Activated CD4-positive, alpha-beta T cell treated with anti-CD3 and anti-CD28 coated beads, Interleukin-2, Interleukin-6, amounts not matched to agents 100 ng/mL and 50 ng/mL, durations not matched to agents 16 hours and 8 hours (primary cell): ENCODE data around the gene SLC52A1.
A peak's percentile ranks its signal among the peaks of the same experiment; 100 is the strongest.
"Not testable (repeated sequence)": the region's sequence is repeated elsewhere in the genome, so short reads cannot be mapped to it uniquely, and the experiment has no call there.

Source experiments
- DNase-seq: peaks from one replicate; pipeline ENCODE4 v3.0.0-alpha.2; 2020

SLC52A1 gene

DNA sequence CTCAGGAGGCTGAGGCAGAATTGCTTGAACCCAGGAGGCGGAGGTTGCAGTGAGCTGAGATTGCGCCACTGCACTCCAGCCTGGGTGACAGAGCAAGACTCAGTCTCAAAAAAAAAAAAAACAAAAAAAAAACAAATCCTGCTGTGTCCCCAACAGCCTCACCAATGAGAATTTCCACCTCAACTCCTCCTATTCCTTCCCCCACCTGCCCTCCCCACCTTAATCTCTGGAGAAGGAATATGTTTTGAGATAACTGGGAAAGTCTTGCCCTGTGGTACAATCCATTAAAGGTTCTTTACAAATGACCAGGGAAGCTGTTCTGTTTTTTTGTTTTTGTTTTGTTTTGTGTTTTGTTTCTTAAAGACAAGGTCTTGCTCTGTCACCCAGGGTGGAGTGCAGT lies 5.1 kb downstream of the SLC52A1 start:
- DNase-seq = not testable (repeated sequence)

DNA sequence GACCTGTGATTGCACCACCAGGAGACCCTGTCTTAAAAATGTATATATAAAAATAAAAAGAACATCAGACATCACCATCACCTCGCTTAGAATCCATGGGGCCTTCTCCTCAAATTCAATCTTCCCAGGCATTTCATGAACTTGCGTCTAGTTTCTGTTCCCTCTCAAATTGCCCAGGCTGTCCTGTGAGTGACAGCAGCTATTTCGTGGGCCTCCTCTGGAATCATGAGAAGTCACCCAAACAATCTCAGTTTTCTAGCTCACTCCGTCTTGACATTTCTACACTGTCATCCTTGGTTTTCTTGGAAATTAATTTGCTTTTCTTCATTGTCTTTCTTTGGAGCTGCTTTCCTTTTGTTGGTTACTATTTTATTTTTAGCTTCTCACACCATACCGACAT lies 7.3 kb downstream of the SLC52A1 start:
- DNase-seq = no peak

DNA sequence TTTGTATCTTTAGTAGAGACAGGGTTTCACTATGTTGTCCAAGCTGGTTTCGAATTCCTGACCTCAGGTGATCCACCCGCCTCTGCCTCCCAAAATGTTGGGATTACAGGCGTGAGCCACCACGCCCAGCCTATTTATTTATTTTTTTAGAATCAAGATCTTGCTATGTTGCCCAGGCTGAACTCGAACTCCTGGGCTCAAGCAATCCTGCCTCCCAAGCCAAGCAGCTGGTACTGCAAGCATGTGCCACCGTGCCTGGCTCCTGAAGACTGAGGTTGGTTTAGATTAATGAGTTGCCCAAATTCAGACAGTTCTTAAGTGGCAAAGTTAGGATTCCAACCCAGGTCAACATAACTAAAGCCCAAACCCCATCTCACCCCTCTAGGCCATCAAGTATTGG lies 7.9 kb downstream of the SLC52A1 start:
- no peak for DNase-seq

DNA sequence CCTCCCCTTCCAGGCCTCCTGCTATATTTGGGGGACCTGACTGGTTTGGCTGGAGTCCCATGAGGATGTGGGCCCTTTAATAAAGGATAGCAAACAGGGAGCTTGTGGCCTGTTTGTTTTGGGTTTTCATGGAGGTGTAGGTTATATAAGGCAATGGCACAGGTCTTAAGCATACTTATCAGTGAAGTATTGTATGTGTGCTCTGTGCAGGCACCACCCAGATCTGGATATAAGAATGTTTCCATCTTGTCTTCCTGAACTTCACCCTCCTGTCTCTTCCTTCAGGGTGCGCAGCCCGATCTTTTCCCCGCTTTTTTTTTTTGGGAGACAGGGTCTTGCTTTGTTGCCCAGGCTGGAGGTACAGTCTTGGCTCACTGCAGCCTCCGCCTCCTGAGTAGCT lies 10.6 kb downstream of the SLC52A1 start:
- DNase-seq = no peak

DNA sequence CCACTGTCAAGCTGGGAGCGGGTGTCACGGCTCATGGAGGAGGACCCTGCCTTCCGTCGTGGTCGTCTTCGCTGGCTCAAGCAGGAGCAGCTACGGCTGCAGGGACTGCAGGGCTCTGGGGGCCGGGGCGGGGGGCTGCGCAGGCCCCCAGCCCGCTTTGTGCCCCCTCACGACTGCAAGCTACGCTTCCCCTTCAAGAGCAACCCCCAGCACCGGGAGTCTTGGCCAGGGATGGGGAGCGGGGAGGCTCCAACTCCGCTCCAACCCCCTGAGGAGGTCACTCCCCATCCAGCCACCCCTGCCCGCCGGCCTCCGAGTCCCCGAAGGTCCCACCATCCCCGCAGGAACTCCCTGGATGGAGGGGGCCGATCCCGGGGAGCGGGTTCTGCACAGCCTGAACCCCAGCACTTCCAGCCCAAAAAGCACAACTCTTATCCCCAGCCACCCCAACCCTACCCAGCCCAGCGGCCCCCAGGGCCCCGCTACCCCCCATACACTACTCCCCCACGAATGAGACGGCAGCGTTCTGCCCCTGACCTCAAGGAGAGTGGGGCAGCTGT lies 11.6 kb downstream of the SLC52A1 start:
- no peak for DNase-seq

DNA sequence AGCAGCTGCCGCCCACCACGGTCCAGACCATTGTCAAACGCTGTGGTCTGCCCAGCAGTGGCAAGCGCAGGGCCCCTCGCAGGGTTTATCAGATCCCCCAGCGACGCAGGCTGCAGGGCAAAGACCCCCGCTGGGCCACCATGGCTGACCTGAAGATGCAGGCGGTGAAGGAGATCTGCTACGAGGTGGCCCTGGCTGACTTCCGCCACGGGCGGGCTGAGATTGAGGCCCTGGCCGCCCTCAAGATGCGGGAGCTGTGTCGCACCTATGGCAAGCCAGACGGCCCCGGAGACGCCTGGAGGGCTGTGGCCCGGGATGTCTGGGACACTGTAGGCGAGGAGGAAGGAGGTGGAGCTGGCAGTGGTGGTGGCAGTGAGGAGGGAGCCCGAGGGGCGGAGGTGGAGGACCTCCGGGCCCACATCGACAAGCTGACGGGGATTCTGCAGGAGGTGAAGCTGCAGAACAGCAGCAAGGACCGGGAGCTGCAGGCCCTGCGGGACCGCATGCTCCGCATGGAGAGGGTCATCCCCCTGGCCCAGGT lies 13.0 kb downstream of the SLC52A1 start:
- DNase-seq = no peak

DNA sequence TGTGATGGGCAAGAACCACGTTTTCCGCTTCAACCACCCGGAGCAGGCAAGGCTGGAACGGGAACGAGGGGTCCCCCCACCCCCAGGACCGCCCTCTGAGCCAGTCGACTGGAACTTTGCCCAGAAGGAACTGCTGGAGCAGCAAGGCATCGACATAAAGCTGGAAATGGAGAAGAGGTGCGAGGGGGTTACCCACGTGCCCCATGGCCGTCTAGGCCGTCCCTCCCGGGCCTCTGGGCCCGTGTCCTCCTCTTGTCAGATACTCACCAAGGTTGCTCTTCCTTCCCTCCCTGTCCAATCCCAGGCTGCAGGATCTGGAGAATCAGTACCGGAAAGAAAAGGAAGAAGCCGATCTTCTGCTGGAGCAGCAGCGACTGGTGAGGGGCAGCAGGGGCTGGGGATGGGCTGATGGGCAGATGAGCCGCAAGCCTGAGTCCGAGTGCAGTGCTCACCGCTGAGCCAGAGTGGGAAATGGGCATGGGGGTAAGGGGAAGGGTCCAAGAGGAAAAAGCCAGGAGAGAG lies 14.7 kb downstream of the SLC52A1 start:
- no peak for DNase-seq

DNA sequence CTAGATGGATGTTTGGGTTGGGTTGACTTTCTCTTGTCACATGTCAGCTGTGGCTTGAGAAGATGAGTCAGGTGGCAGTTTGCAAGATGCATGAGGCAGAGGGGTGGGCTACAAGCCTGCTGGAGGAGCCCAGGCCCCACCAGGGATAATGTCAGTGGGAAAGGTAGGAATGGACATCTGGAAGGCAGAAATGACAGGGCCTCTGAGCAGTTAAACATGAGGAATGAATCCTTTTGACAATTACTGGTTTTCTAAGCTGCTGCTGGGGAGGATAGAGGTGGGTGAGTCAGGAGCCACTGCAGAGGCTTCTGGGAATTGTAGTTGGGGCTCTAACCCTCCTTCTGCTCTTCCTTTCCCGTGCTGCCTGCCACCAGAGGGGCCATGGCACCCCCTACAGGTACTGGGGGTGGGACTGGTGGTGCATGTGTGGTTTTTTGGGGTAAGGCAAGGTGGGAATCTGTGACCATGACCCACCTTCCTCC lies 15.7 kb downstream of the SLC52A1 start:
- DNase-seq = peak; percentile 64

DNA sequence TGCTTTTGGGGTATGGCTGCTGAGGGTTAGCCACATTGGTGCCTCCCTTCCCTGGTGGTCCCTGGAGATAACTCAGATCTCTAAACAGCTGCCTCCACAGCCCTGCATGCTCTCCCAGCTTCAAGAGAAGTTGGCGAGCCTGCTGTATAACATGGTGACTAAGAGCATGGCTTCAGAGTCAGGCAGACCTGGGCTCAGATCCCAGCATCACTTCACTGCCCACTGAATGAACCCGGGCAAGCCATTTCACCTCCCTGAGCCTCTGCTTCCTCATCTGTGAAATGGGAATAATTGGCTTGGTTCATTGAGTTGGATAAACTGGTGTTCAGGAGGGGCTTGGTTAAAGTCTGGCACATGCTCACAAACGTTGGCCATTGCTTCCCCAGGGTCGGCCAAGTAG lies 20.9 kb downstream of the SLC52A1 start:
- DNase-seq = no peak

DNA sequence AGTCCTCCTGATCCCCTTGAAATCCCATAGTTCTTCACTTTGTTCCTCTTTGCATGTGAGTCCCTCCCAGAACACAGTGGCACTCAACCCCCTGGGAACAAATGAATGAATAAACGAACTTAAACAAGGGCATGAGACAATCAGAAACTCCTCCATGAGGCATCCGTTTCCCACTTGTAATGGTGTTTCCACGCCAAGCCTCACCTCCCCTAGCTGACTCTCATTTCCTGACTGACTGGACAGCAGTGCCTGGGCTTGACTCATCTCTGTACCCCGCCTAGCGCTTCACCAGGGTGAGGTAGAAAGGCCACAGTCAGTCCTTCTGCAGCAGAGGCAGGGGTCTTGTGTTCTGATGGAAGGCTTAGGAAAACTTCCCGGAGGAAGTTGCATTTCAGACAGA lies 23.3 kb downstream of the SLC52A1 start:
- peak; percentile 87 for DNase-seq

DNA sequence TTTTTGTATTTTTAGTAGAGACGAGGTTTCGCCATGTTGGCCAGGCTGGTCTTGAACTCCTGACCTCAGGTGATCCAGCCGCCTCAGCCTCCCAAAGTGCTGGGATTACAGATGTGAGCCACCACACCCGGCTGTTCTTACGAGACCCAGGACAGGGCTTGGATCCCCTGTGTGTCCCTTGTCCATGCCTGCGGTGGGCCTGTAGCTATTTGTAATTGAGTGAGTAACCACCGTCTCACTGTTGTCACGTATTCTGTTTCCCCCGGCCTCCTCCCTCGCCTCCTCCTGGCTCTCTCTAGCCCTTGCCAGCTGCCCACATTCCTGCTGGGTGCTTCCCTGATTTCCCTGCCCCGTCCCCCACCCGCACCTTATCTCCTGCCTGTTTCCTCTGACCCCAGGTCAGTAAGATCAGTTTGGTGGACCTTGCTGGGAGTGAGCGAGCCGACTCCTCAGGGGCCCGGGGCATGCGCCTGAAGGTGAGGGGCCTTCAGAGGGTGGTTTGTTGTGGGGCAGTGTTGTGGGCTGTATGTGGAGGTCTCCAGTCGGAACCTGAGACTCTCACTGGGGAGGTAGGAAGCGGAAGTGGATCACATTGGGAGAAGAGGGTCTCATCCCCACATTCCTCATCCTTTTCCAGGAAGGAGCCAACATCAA lies 31.9 kb downstream of the SLC52A1 start:
- no peak for DNase-seq

DNA sequence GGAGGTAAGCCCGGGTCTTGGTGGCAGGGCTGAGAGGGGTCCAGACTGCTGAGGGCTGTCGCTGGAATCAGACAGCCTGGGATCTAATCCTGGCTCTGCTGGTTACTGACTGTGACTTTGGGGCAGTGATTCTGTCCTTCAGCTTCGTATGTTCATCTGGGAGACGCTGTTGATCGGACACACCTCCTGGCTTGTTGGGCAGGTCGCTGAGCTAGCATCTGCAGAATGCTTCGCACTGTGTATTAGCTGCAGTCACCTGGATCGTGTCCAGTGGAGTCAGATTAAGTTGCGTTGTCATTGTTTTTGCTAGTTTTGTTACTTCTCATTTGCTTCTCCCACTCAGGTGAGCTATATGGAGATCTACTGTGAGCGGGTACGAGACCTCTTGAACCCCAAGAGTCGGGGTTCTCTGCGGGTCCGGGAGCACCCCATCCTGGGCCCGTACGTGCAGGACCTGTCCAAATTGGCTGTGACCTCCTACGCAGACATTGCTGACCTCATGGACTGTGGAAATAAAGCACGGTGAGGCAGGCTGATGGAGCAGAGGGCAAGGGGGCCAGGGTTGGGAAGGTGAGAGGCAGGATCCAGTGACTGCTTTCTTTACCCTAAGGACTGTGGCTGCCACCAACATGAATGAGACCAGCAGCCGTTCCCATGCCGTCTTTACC lies 33.0 kb downstream of the SLC52A1 start:
- no peak for DNase-seq

DNA sequence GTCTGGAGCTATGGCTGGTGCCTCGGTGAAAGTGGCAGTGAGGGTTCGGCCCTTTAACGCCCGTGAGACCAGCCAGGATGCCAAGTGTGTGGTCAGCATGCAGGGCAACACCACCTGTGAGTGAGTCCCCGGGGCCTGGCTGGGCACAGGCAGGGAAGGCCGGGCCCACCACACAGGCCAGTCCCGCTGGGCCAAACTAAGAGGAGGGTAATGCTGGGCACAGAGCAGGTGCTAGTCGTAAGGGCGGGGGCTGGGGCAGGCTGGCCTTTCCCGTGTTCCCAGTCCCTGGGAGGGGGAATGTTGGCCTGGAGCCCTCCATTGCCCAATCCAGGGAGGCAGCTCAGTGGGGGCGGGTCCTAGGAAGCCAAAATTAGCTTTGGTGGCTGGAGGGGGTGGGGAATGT lies 35.0 kb downstream of the SLC52A1 start:
- no peak for DNase-seq

DNA sequence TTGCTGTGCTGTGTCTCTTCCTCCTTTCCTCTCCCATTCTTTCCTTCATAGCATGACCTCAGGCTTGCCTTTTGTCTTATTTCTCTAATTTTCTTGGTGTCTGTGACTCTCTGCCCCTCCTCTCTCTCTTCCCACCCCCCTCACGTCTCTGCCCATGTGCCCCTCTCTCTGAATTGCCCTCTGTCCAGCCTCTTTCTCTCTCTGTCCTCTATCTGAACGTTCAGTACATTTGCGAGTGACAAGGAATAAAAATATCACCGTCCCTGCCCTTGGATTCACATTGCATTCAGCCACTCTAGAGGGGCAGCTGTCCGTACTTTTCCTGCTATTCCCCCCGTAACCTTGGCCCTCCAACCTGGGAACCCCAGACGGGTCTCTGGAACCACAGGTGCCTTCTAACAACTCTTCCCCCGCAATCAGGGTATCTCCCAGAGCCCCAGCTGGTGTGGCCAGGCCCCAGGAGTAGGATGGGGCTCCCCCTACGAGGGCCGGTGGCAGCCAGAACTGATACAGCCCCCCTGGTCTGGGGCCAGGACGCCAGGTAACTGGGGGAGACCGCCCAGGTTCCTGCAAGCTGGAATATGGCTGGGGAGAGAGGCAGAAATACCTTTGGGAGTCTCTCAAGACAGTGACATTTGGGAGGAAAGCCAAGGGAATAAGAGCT lies 35.7 kb downstream of the SLC52A1 start:
- DNase-seq = no peak

DNA sequence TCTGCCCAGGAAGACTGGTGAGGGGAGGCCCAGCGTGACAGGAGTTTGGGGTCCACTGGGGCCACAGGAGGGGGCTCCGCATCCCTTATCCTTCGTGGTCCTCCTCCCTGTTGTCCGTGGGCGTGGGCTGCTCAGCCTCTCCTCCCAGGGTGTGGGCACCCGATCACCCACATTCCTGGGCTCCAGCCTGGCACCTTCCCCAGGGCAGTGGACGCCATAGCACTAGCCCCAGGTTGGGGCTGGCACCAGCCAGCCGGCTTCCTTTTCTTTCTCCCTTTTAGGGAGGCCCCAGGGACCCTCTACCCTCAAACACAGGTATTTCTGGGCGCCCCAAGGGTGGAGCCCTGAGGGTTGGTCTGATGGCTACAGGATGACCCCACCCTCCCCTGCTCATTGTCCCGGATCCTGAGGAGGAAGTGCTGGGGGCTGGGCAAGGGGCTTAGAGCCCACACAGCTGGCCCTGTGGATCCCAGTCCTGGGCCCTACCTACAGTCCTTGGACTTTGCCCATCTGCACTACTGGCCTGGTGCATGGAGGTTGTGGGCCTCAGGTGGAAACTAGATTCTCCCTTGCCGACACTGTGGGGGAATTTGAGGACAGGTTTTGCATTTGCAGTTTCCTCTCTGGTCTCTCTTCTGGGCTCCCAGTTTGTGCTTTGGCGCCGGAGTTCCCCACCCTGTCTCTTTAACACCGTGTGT lies 36.3 kb downstream of the SLC52A1 start:
- no peak for DNase-seq

DNA sequence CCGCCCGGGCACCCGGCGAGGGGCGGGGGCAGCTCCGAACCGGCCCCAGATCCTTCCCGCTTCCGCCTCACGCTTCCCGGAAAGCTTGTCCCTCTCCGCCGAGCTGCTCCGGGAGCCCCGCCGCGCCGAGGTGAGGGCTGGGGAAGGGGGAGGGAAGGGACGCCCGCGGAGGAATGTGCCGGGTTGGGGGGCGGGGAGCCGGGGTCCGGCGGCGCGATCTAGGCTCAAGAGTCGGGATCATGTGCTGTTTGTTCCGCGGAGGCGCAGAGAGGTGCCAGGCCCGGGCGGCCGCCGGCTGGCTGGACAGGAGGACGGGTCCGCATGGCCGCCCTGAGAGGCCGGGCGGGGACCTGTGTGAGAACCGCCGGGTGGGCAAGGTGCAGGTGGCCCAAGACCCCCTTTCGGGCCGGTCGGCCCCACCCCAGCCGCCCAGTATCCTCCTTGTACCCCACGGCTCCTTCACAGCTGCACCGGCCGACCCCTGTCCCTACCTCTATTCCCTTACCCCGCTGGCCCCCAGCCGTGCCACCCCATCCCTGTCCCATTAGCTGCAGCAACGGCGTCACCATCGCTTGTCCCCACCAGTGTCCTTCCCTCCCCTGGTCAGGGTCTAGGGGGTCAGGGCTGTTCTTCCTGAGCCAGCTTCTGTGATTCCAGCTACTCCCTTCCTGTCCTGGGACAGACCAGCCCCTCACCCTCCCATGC lies 37.0 kb downstream of the SLC52A1 start:
- no peak for DNase-seq

DNA sequence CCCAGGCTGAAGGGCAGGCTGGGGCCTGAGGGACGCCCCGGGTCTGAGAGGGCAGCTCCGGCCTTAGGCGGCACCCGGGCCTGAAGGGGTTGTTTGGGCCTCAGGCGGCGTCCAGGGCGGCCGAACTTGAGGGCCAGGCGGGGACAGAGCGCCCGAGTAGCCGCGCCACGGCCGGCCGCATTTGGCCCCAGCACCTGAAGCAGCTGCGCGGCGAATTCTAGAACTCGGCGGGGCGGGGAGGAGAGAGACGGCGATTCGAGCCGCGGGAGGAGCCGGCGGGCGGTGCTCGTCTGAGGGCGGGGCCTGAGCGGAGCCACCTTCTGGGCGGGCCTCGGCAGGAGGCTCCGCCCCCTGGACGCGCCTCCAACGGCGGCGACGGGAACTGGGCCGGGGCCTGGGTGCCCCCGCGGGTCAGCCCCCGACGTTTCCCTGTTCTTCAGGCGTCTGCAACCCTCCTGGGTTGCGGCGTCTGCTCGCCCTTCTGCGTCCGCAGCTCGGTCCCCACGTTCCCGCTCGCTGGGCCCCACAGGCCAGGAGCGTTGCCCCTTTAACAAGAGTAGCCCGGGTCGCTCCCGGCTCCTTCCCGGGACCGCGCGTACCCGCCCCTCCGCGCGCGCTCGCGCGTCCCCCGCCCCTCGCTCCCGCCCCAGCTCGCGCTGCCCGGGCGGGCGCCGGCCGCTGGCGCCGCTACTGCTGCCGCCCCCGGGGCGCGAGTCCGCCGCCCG lies 37.8 kb downstream of the SLC52A1 start, which contains the start of the genes INCA1 and KIF1C:
INCA1 (minus strand) TSS at position 221 of the 725 bp plus-strand sequence. CDS start 3,085 bp downstream, outside the sequence.
KIF1C (plus strand) TSS at position 649 of the 725 bp plus-strand sequence. CDS start 2,297 bp downstream, outside the sequence.
- peak; percentile 94 for DNase-seq

DNA sequence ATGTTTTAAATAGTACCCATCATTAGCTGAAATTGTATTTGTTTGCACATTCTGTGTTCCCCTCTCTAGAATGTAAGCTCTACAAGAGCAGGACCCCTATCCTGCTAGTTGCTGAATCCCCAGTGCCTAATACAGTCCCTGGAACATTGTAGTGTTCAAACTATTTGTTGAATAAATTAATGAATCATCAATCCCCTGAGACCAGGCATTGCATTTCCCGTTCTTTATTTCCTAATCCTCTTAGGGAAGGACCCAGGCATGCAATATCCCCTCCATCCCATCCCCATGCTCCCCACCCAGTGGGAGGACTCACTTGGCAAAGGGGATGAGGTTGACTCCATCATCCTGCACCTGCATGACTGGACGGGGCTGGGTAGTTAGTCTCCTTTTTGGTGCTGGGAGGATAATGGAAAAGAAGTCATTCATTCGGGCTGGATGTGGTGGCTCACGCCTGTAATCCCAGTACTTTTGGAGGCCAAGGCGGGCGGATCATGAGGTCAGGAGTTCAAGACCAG lies 41.1 kb downstream of the SLC52A1 start:
- DNase-seq = no peak

DNA sequence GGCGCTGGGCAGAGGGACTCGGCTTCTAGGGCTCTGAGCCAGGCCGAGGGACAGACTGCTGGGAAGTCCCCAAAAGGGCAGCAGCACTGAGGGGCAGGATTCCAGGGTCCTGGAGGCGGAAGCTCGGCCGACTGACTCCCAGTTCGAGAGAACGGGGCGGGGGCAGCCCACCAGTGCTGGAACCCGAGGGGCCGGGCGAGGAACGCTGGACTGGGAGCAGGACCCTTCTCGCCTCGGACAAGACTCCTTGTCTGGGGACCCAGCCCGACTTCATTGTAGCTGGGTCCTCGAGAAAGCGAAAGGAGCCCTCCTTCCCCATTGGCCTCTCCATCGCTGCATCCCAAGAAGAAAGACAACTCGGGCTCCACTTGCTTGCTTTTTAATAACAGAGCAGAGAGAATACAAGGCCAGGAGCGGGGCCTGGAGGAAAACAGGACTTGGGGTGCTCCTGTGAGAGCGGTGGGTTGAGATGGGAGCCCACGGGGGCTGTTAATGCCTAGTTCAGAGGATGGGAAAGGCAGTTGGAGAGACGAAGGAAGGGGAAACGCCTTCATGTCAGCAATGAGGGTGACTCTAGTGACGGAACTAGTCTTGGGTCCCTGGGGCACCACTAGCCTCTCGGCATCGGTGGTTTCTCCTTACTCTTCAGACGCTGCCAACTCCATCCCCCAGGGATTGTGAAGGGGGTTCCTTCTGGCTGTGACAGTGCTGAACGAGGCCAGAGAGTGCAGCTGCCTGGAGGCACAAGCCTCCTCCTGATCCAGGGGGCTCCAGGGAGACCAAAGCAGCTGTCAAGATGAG lies 47.3 kb downstream of the SLC52A1 start:
- DNase-seq = no peak
